BLaER1 (cell line): ENCODE measurements around the gene ITSN1.

Experiments used
- H3K27ac ChIP-seq: shearing (Covaris generic); formaldehyde crosslinking; 2 replicates; pipeline ENCODE4 v1.8.1; 2022
- H3K27me3 ChIP-seq: shearing (Covaris generic); formaldehyde crosslinking; 2 replicates; pipeline ENCODE4 v1.8.1; 2022
- H3K36me3 ChIP-seq: shearing (Covaris generic); formaldehyde crosslinking; 2 replicates; pipeline ENCODE4 v1.8.1; 2022
- H3K4me1 ChIP-seq: shearing (Covaris generic); formaldehyde crosslinking; 2 replicates; pipeline ENCODE4 v1.8.1; 2022
- H3K4me2 ChIP-seq: shearing (Covaris generic); formaldehyde crosslinking; 2 replicates; pipeline ENCODE4 v1.8.1; 2022
- H3K4me3 ChIP-seq: shearing (Covaris generic); formaldehyde crosslinking; 2 replicates; pipeline ENCODE4 v1.8.1; 2022
- H3K9ac ChIP-seq: shearing (Covaris generic); formaldehyde crosslinking; 2 replicates; pipeline ENCODE4 v1.8.1; 2022
- H3K9me3 ChIP-seq: shearing (Covaris generic); formaldehyde crosslinking; 2 replicates; pipeline ENCODE4 v1.8.1; 2022
- H4K20me1 ChIP-seq: shearing (Covaris generic); formaldehyde crosslinking; 2 replicates; pipeline ENCODE4 v1.8.1; 2022
- Cebpa-rat ChIP-seq: shearing (Covaris generic); IDR thresholded peaks from 2 replicates; pipeline ENCODE4 v1.8.1; 2022

ITSN1 gene

GRCh38 chr21:33943293-33943692 is 301.0 kb downstream of the ITSN1 start:
- H4K20me1 ChIP-seq: no peaks in the 10 kb centered on the region
- H3K9ac ChIP-seq: no peak overlapping the region
- no peaks in the 10 kb centered on the region for H3K27me3 ChIP-seq
- H3K27ac ChIP-seq: no peak overlapping the region
- no peak for TF ChIP-seq Cebpa-rat
- H3K4me2 ChIP-seq: no peak overlapping the region
- no peak overlapping the region for H3K4me3 ChIP-seq
- H3K4me1 ChIP-seq: peaks cover 28% of the 10 kb centered on the region
- no peaks in the 10 kb centered on the region for H3K36me3 ChIP-seq
- H3K9me3 ChIP-seq: peaks cover 13% of the 10 kb centered on the region

- no peak for TF ChIP-seq Cebpa-rat
These were observed 302.0 kb downstream of the ITSN1 start for GRCh38 chr21:33944185-33944763.

GRCh38 chr21:33945652-33946270 is 303.5 kb downstream of the ITSN1 start:
- no peak for TF ChIP-seq Cebpa-rat
- Histone ChIP-seq H3K4me3 (no peak overlapping the region), H3K4me1 (peaks cover 46% of the 10 kb centered on the region), H3K27me3 (no peaks in the 10 kb centered on the region), H3K9ac (no peak overlapping the region), H3K27ac (no peak overlapping the region), H4K20me1 (no peaks in the 10 kb centered on the region), H3K36me3 (no peaks in the 10 kb centered on the region), H3K9me3 (peaks cover 13% of the 10 kb centered on the region), H3K4me2 (no peak overlapping the region)

More at GRCh38 chr21:33944185-33944763, 302.0 kb downstream of the ITSN1 start:
- Histone ChIP-seq H3K36me3 (no peaks in the 10 kb centered on the region), H3K27me3 (no peaks in the 10 kb centered on the region), H3K4me3 (no peak overlapping the region), H3K4me1 (peaks cover 37% of the 10 kb centered on the region), H3K9ac (no peak overlapping the region), H3K27ac (no peak overlapping the region), H3K4me2 (no peak overlapping the region), H4K20me1 (no peaks in the 10 kb centered on the region), H3K9me3 (peaks cover 13% of the 10 kb centered on the region)

DNA sequence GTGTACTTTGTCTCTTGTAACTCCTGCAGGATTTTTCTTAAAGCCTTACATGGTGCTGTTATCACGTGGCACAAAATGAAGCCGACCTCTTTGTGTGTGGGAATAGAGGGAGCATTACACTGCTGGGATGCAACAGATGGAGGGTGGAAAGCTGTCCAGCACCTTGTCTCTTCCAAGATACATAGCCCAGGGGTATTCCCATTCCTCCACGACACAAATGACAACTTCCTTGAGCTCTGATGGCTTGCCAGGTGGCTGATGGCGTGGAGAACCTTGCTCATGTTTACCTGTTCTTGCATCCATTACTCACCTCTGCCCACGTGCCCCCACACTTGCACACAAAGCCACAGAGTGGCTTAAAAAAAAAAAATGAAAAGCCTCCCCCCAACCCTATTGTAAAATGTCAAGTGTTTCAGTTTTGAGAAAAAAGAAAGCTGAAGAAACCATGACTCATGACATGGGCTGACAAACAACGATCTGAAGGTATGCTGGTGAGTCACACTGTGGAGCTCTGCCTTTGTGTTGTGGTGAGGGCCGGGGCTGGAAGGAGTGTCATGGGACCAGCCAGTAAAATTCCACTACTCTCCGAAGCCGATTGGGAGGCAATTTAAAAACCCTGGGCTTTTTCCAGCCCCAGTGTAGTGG is 305.3 kb downstream of the ITSN1 start:
- H4K20me1 ChIP-seq: no peaks in the 10 kb centered on the region
- H3K4me1 ChIP-seq: peaks cover 63% of the 10 kb centered on the region
- H3K27me3 ChIP-seq: no peaks in the 10 kb centered on the region
- TF ChIP-seq Cebpa-rat: no peak
- peak overlapping the region; percentile 85 for H3K27ac ChIP-seq
- H3K4me3 ChIP-seq: peak overlapping the region; percentile 22; the same call in 1 of the 2 replicates
- H3K36me3 ChIP-seq: no peaks in the 10 kb centered on the region
- H3K9ac ChIP-seq: no peak overlapping the region; the same call in 1 of the 2 replicates
- H3K4me2 ChIP-seq: peak overlapping the region; percentile 70
- peaks cover 18% of the 10 kb centered on the region for H3K9me3 ChIP-seq

DNA sequence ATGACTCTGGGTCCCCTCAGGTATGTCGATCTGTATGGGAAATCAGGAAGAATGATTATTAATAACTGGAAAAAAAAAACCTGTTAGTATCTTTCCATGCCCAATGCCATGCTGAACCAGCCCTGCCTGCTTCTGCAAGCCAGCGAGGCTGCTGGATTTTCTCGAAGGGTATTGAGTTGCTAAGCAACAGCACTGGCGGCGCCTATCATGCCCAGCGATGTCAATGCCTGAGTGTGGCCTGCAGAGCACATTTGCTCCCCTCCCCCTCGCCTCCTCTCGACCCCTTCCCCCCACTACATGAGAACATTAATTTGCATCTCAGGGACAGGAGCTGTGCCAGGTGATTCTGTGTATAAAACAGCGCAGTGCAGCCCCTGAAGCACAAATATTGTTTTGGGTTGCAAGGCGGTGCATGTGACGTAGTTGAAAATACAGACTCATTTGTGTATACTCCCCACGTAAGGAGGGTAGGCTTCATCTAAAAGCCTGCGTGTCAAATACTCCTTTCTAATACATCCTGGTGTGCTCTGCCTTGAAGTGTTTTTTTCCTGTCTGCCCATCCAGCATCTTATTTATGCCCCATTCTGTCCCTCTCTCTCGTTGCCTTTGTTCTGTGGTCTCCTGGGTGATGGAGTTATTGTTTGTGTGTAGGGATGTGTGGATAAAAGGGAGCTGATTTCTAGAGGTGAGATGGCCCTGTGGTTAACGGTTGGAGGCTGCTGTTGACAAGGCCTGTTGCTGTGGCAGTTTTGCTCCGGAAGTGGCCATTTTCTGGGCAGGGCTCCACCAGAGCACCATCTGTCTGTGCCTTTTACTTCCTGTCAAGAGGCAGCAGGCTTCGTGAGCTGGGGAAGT is 306.0 kb downstream of the ITSN1 start:
- peak overlapping the region; percentile 69 for H3K9ac ChIP-seq
- TF ChIP-seq Cebpa-rat: no peak
- H3K4me1 ChIP-seq: peaks cover 63% of the 10 kb centered on the region
- H3K4me3 ChIP-seq: peak overlapping the region; percentile 22; the same call in 1 of the 2 replicates
- peak overlapping the region; percentile 70 for H3K4me2 ChIP-seq
- H3K9me3 ChIP-seq: peaks cover 22% of the 10 kb centered on the region
- no peaks in the 10 kb centered on the region for H3K27me3 ChIP-seq
- H3K36me3 ChIP-seq: no peaks in the 10 kb centered on the region
- H3K27ac ChIP-seq: peak overlapping the region; percentile 85
- H4K20me1 ChIP-seq: no peaks in the 10 kb centered on the region

- H3K4me1 ChIP-seq: peaks cover 63% of the 10 kb centered on the region
- TF ChIP-seq Cebpa-rat: no peak
- H3K36me3 ChIP-seq: no peaks in the 10 kb centered on the region
- peaks cover 18% of the 10 kb centered on the region for H3K9me3 ChIP-seq
- H3K4me2 ChIP-seq: peak overlapping the region; percentile 70
- no peaks in the 10 kb centered on the region for H3K27me3 ChIP-seq
- peak overlapping the region; percentile 85 for H3K27ac ChIP-seq
- 0 out of 2 replicates have a peak overlapping the region, but pooled peaks have one; percentile 22 for H3K4me3 ChIP-seq
- no peaks in the 10 kb centered on the region for H4K20me1 ChIP-seq
- H3K9ac ChIP-seq: peak overlapping the region; percentile 69
These were observed 306.7 kb downstream of the ITSN1 start for GRCh38 chr21:33948951-33949444.
